Psoas muscle (tissue), 8 donors: ENCODE measurements around the gene EXTL1. TPM values are rescaled to one million over a fixed set of nuclear protein-coding genes. Genes with fewer than 3 reads are reported as not detected.

Experiments
- ATAC-seq, 4 donors: fragments of 200-7000 bp; cut with Tn5 transposase; one replicate each; pipeline ENCODE4 v1.9.1; 2020; ENCODE audit warnings: moderate library complexity in 3 of 4, mild to moderate bottlenecking in 2 of 4
- DNase-seq, 2 donors: peaks; one replicate each; pipeline ENCODE4 v3.0.0-alpha.2; 2020
- H3K27ac ChIP-seq: fragments of 200-600 bp; one replicate; pipeline ENCODE4 v1.8.0; 2022
- H3K27me3 ChIP-seq, 3 donors: fragments of 200-600 bp in 1 of 3; one replicate each; pipeline versions ENCODE4 v1.6.1 to v1.8.0; 2013 to 2022; ENCODE audit warnings: low read length in 2 of 3, mild to moderate bottlenecking in 2 of 3, moderate library complexity in 1 of 3; ENCODE audit not compliant: insufficient read depth in 3 of 3
- H3K36me3 ChIP-seq, 2 donors: fragments of 200-600 bp in 1 of 2; one replicate each; pipeline versions ENCODE4 v1.6.1 to v1.8.0; 2013 to 2022; ENCODE audit warnings: low read depth in 1 of 2, mild to moderate bottlenecking in 1 of 2, moderate library complexity in 1 of 2; ENCODE audit not compliant: insufficient read depth in 1 of 2
- H3K4me1 ChIP-seq: fragments of 200-600 bp; one replicate; pipeline ENCODE4 v1.8.0; 2022
- H3K4me3 ChIP-seq: fragments of 200-600 bp; one replicate; pipeline ENCODE4 v1.8.0; 2022; ENCODE audit warnings: mild to moderate bottlenecking
- H3K9me3 ChIP-seq: fragments of 200-600 bp; one replicate; pipeline ENCODE4 v1.8.0; 2022
- CTCF ChIP-seq: fragments of 200-600 bp; IDR thresholded peaks from one replicate; pipeline ENCODE4 v1.8.0; 2022; ENCODE audit warnings: antibody characterized with exemption
- WGBS, 3 donors: extraction: QIAGEN DNeasy Blood & Tissue Kit; methylation state at CpG; one replicate each; pipeline versions ENCODE4 v1.1.6 to v1.1.7; 2013; 5-methylcytosine and 5-hydroxymethylcytosine counted together
- intact Hi-C, 2 donors: fragments of 100-400 bp; cut with DNase I; formaldehyde crosslinking; loops; one replicate each; pipeline versions ENCODE4 v1.11.0 to v1.14.2; 2022
- polyA plus RNA-seq, 3 donors: library from polyadenylated mRNA; stranded (reverse); fragments of 200-250 nt; gene quantifications; one replicate each; pipeline ENCODE4 v1.2.3, GENCODE V29; 2013
- total RNA-seq, 4 donors: library from RNA; stranded (reverse); fragmentation: NEBNext Ultra II Directional in 2 of 4; extraction: Animal tissue kit (Norgen Biotek cat#: 25700) in 2 of 4; gene quantifications; one replicate each; pipeline versions ENCODE4 v1.2.1 to v1.2.4, GENCODE V29; 2021 to 2023
- donor health status: healthy with polysubstance abuse.
- donor health status: DM: no; HTN: no; CAD: no; lungs with moderate emphysema.
- donor health status: Bipolar disorder and iron deficiency.
- donor health status: healthy.
- donor health status: DM: yes; HTN: yes; CAD: no.
- donor health status: DM: no; HTN: no; CAD: no.
- donor health status: DM: no; HTN: no; CAD: no.
- donor health status: DM: yes; HTN: yes; CAD: no.

The EXTL1 gene
- total and polyA plus RNA-seq, 7 donors, result 0.39 to 4.6 (median 1.1) TPM

DNA sequence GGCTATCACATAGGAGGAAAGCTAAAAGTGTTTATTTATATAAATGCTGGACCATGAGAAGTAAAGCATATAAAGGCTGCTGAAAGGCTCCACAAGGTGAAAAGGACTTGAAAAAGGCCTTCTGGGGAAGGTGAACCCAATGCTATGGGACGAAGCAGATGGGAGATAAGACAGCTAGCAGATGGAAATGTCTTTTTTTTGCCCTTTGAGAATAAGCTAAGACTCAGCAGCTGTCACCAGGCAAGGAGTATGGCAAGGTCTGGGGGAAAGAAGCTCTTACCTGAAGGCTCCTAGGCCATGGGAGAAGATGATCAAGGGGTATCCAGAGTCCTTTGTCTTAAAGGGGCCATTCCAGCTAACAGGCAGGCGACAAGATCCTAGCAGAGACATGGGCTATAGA is 33.6 kb upstream of the EXTL1 start:
- Histone ChIP-seq H3K27me3 (no peaks in the 10 kb centered on the region), H3K36me3 (peaks cover 8 to 24% of the 10 kb centered on the region in 2 donors), H3K27ac (peak overlapping the region; percentile 76), H3K9me3 (no peaks in the 10 kb centered on the region), H3K4me3 (no peak overlapping the region), H3K4me1 (peaks cover 46% of the 10 kb centered on the region)
- TF ChIP-seq CTCF, result no peak
- ATAC-seq (no peak), DNase-seq (no peak)
- intact Hi-C loops, result no loop called here
- 83 to 89% (median 87%) methylated on average over 2 of the region's 2 CpGs for WGBS, 3 donors

DNA sequence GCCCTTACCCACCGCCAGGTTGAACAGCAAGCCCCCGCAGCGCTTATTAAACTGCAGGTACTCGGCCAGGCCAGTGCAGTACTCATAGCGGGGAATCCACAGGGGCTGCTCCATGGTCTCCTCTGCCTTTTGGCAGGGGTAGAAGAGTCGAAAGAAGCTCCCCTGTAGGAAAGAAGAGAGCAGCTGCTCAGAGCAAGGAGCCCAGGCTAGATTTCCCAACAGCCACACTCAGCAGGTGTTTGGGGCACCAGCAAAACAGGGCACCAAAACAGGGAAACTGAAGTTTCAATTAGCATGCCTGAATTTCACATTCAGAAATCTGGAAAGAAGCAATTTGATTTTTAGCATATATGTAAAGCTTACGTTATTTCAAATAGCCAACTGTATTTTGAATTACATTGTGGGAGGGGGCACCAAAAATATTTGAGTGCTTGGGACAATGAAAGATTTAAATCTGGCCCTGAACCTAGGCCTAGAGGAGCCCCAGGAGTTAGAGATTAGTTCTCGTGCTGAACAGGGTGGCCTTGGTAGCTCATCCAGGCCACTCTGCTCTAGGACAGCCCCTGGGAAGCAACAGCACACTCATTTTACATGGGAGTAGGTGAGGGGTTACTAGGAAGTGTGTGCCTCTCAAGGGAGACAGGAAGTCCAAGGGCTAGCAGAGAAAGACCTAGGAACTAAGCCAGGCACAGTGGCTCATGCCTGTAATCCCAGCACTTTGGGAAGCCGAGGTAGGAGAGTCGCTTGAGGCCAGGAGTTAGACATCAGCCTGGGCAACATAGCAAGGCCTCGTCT is 31.9 kb upstream of the EXTL1 start:
- Histone ChIP-seq H3K9me3 (no peaks in the 10 kb centered on the region), H3K36me3 (peaks cover 4 to 12% of the 10 kb centered on the region in 2 donors), H3K4me3 (no peak overlapping the region), H3K27me3 (no peaks in the 10 kb centered on the region), H3K27ac (peak overlapping the region; percentile 76), H3K4me1 (peaks cover 57% of the 10 kb centered on the region)
- no peak for TF ChIP-seq CTCF
- WGBS, 3 donors, result 57 to 73% (median 64%) methylated on average over 11 of the region's 11 CpGs
- no peak for DNase-seq
- intact Hi-C loops, result loop anchor here in 1 of 2 donors (10.0 kb wide), 1 partner anchor 165 kb away; no protein-coding TSS in a partner anchor
- peak; percentile 52 to 68 (median 62) for ATAC-seq

GRCh38 chr1:25990251-25990650 is 31.3 kb upstream of the EXTL1 start:
- no peak overlapping the region for H3K4me3 ChIP-seq
- DNase-seq (no peak), ATAC-seq (no peak)
- H3K36me3 ChIP-seq, result peaks cover 4 to 10% of the 10 kb centered on the region in 2 donors
- no peaks in the 10 kb centered on the region for H3K27me3 ChIP-seq
- peaks cover 62% of the 10 kb centered on the region for H3K4me1 ChIP-seq
- 63 to 70% (median 66%) methylated on average over 6 of the region's 6 CpGs for WGBS, 3 donors
- TF ChIP-seq CTCF, result no peak
- intact Hi-C loops, result loop anchor here in 1 of 2 donors (10.0 kb wide), 1 partner anchor 165 kb away; no protein-coding TSS in a partner anchor
- no peaks in the 10 kb centered on the region for H3K9me3 ChIP-seq
- H3K27ac ChIP-seq, result peak overlapping the region; percentile 76

DNA sequence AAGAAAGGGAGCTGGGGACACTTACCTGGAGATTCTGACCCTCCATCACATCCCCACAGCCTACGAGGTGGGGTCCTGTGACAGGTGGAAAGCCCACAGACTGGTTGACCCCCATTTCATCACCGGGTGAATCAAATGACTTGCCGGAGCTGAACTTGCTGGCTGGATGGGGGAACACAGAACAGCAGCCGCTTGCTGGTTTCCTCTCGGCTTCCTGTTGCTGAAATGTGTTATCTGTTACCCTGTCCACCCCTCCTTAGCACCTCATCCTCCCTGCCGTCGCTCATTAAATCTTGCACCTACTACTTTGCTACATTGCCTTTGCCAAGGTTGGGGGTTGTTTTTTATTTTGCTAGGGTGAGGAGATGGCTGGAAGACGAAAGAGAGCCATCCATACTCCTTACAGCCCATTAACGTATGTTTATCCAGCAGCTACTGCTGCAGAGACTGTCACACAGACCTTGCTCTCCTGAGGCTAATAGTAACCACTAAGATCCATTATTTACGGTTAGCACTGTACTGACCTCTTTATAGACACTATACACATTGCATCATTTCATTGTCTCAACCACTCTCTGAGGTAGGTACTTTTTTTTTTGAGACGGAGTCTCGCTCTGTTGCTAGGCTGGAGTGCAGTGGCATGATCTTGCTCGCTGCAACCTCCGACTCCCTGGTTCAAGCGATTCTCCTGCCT is 30.7 kb upstream of the EXTL1 start:
- no peak for ATAC-seq
- intact Hi-C loops, result loop anchor here in 1 of 2 donors (10.0 kb wide), 1 partner anchor 166 kb away; no protein-coding TSS in a partner anchor
- peaks cover 62% of the 10 kb centered on the region for H3K4me1 ChIP-seq

More for the DNA sequence above, 30.7 kb upstream of the EXTL1 start:
- peak overlapping the region; percentile 76 for H3K27ac ChIP-seq
- H3K9me3 ChIP-seq, result no peaks in the 10 kb centered on the region
- no peaks in the 10 kb centered on the region for H3K27me3 ChIP-seq
- no peak for TF ChIP-seq CTCF
- DNase-seq, result no peak
- H3K4me3 ChIP-seq, result no peak overlapping the region
- WGBS, 3 donors, result 70 to 75% (median 74%) methylated on average over 15 of the region's 15 CpGs
- peaks cover 4 to 5% of the 10 kb centered on the region in 2 donors for H3K36me3 ChIP-seq
